H1 (cell line): Measurements from ENCODE around the gene G6PC3. TPM values are rescaled to one million over a fixed set of nuclear protein-coding genes. Genes with fewer than 3 reads are reported as not detected.

ENCODE experiments used
- BACH1 ChIP-seq: IDR thresholded peaks from 2 replicates; pipeline ENCODE4 v1.6.1; 2012; ENCODE audit warnings: low read length, improper control_type of control experiment
- BRCA1 ChIP-seq: IDR thresholded peaks from 2 replicates; pipeline ENCODE4 v1.6.1; 2012; ENCODE audit warnings: low read depth, low read length, improper control_type of control experiment
- CEBPB ChIP-seq: IDR thresholded peaks from 2 replicates; pipeline ENCODE4 v1.6.1; 2012; ENCODE audit warnings: low read depth, low read length
- CREB1 ChIP-seq: IDR thresholded peaks from 2 replicates; pipeline ENCODE4 v1.6.1; 2012; ENCODE audit warnings: inconsistent platforms
- GABPA ChIP-seq: IDR thresholded peaks from 2 replicates; pipeline ENCODE4 v1.6.1; 2011; ENCODE audit warnings: mild to moderate bottlenecking, low read length, moderate library complexity, borderline replicate concordance; ENCODE audit not compliant: insufficient read depth
- RXRA ChIP-seq: IDR thresholded peaks from 2 replicates; pipeline ENCODE4 v1.6.1; 2011; ENCODE audit warnings: low read depth, mild to moderate bottlenecking, low read length, moderate library complexity; ENCODE audit not compliant: insufficient read depth
- SIRT6 ChIP-seq: IDR thresholded peaks from one replicate; pipeline ENCODE4 v1.7.1; 2012; ENCODE audit warnings: low read length, inconsistent platforms
- ZNF274 ChIP-seq: IDR thresholded peaks from 2 replicates; pipeline ENCODE4 v1.7.0; 2012; ENCODE audit warnings: low read length, borderline replicate concordance; ENCODE audit errors: extremely low read depth
- polyA plus RNA-seq, 7 experiments: library from polyadenylated mRNA; depleted of rRNA in 3 of 7; stranded (reverse) in 5 of 7; unstranded in 2 of 7; fragments of >200 nt in 5 of 7; fragments of 200-250 nt in 2 of 7; gene quantifications; 1 replicate in 5 of 7; 2 replicates in 1 of 7; 4 replicates in 1 of 7; pipeline versions ENCODE4 v1.2.1 to v1.2.3, GENCODE V29; 2011 to 2013; ENCODE audit warnings: missing spikeins in 2 of 7, mixed read lengths in 2 of 7
- total RNA-seq: library from RNA; stranded (reverse); fragmentation: NEBNext Ultra II Directional; extraction: Animal tissue kit (Norgen Biotek cat#: 25700); gene quantifications from 2 replicates; pipeline ENCODE4 v1.2.1, GENCODE V29; 2021
- TF ChIP-seq, protein P1 (sequence below): fragments of 300-600 bp; sonication (generic); IDR thresholded peaks from 2 replicates; pipeline ENCODE4 v1.7.1; 2012; ENCODE audit warnings: low read length, moderate library complexity, mild to moderate bottlenecking, inconsistent platforms; ENCODE audit not compliant: insufficient replicate concordance
- TF ChIP-seq, protein P2 (sequence below): IDR thresholded peaks from 2 replicates; pipeline ENCODE4 v1.6.1; 2011; ENCODE audit warnings: low read length, improper control_type of control experiment

The G6PC3 gene
- total and polyA plus RNA-seq, 2 of the 8 experiments (the other 6 are each of a cell fraction or from before 2014, with no cell fraction given) = 104 to 343 TPM

DNA sequence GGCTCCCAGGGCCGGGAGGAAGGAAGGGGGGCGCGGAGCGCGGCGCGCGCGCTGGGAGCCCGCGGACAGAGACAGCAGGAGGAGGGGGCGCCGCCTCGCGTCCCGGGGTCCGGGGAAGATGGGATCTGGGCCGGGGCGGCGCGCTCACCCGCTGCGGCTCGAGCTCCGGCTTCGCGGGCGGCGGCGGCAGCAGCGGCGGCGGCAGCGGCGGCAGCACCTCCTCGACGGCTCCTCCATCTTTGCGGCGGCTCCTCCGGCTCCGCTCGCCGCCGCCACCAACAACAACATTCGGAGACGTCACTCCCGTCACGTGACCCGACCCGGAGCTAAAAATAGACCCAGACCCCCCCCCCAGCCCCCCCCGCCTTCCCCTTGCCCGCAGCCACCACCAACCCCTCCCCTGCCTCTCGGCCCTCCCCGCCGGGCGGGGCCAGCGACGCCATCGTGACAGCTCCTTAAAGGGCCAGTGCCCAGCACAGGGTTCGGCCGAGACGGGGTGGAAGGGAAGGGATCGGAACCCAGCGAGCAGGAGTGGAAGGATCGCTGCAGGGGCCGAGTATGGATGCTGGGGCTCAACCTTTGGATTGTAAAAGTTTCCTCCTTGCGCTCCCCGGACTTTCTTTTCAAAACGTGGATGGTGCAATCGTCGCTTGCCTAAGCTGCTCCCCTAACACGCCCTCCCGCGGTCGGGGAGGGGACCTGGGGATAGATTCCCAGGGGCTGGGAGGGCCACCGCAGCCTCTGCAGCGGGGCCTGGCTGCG lies 53.0 kb downstream of the G6PC3 start, which contains the start of gene HDAC5 (continued):
- TF ChIP-seq, protein P1, sequence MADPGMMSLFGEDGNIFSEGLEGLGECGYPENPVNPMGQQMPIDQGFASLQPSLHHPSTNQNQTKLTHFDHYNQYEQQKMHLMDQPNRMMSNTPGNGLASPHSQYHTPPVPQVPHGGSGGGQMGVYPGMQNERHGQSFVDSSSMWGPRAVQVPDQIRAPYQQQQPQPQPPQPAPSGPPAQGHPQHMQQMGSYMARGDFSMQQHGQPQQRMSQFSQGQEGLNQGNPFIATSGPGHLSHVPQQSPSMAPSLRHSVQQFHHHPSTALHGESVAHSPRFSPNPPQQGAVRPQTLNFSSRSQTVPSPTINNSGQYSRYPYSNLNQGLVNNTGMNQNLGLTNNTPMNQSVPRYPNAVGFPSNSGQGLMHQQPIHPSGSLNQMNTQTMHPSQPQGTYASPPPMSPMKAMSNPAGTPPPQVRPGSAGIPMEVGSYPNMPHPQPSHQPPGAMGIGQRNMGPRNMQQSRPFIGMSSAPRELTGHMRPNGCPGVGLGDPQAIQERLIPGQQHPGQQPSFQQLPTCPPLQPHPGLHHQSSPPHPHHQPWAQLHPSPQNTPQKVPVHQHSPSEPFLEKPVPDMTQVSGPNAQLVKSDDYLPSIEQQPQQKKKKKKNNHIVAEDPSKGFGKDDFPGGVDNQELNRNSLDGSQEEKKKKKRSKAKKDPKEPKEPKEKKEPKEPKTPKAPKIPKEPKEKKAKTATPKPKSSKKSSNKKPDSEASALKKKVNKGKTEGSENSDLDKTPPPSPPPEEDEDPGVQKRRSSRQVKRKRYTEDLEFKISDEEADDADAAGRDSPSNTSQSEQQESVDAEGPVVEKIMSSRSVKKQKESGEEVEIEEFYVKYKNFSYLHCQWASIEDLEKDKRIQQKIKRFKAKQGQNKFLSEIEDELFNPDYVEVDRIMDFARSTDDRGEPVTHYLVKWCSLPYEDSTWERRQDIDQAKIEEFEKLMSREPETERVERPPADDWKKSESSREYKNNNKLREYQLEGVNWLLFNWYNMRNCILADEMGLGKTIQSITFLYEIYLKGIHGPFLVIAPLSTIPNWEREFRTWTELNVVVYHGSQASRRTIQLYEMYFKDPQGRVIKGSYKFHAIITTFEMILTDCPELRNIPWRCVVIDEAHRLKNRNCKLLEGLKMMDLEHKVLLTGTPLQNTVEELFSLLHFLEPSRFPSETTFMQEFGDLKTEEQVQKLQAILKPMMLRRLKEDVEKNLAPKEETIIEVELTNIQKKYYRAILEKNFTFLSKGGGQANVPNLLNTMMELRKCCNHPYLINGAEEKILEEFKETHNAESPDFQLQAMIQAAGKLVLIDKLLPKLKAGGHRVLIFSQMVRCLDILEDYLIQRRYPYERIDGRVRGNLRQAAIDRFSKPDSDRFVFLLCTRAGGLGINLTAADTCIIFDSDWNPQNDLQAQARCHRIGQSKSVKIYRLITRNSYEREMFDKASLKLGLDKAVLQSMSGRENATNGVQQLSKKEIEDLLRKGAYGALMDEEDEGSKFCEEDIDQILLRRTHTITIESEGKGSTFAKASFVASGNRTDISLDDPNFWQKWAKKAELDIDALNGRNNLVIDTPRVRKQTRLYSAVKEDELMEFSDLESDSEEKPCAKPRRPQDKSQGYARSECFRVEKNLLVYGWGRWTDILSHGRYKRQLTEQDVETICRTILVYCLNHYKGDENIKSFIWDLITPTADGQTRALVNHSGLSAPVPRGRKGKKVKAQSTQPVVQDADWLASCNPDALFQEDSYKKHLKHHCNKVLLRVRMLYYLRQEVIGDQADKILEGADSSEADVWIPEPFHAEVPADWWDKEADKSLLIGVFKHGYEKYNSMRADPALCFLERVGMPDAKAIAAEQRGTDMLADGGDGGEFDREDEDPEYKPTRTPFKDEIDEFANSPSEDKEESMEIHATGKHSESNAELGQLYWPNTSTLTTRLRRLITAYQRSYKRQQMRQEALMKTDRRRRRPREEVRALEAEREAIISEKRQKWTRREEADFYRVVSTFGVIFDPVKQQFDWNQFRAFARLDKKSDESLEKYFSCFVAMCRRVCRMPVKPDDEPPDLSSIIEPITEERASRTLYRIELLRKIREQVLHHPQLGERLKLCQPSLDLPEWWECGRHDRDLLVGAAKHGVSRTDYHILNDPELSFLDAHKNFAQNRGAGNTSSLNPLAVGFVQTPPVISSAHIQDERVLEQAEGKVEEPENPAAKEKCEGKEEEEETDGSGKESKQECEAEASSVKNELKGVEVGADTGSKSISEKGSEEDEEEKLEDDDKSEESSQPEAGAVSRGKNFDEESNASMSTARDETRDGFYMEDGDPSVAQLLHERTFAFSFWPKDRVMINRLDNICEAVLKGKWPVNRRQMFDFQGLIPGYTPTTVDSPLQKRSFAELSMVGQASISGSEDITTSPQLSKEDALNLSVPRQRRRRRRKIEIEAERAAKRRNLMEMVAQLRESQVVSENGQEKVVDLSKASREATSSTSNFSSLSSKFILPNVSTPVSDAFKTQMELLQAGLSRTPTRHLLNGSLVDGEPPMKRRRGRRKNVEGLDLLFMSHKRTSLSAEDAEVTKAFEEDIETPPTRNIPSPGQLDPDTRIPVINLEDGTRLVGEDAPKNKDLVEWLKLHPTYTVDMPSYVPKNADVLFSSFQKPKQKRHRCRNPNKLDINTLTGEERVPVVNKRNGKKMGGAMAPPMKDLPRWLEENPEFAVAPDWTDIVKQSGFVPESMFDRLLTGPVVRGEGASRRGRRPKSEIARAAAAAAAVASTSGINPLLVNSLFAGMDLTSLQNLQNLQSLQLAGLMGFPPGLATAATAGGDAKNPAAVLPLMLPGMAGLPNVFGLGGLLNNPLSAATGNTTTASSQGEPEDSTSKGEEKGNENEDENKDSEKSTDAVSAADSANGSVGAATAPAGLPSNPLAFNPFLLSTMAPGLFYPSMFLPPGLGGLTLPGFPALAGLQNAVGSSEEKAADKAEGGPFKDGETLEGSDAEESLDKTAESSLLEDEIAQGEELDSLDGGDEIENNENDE = no peak
- TF ChIP-seq ZNF274 (no peak), BRCA1 (no peak; the same call in 1 of the 2 replicates), RXRA (no peak), CREB1 (peak; percentile 81), SIRT6 (no peak), GABPA (0 out of 2 replicates have a peak, but pooled peaks have one; percentile 24), BACH1 (peak; percentile 52; the same call in 1 of the 2 replicates), CEBPB (peak; percentile 96)
- TF ChIP-seq, protein P2, sequence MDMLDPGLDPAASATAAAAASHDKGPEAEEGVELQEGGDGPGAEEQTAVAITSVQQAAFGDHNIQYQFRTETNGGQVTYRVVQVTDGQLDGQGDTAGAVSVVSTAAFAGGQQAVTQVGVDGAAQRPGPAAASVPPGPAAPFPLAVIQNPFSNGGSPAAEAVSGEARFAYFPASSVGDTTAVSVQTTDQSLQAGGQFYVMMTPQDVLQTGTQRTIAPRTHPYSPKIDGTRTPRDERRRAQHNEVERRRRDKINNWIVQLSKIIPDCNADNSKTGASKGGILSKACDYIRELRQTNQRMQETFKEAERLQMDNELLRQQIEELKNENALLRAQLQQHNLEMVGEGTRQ = peak; percentile 74
